Measurements from ENCODE around the gene SPRED2. TPM values are rescaled to one million over a fixed set of nuclear protein-coding genes. Genes with fewer than 3 reads are reported as not detected.

Gene SPRED2
- total and polyA plus RNA-seq, 2 of the 8 experiments (the other 6 are each of a cell fraction or from before 2014, with no cell fraction given) = 15.3 to 22.5 TPM

- H3K79me1 ChIP-seq (ENCODE audit: low read depth, low read length) = no peaks in the 10 kb centered on the region
- WGBS, 2 experiments (ENCODE audit: extremely low coverage in 1 of 2, insufficient coverage in 1 of 2, insufficient read length in 1 of 2, insufficient replicate concordance in 2 of 2, low coverage in 1 of 2, low lambda C conversion rate in 2 of 2, missing lambda C conversion rate in 1 of 2) = 78% methylated on average over 6 of the region's 6 CpGs; no CpG with 5 or more reads in 1 of the 2 experiments
- H3K4me3 ChIP-seq (ENCODE audit: extremely low read depth in 1 of 4, insufficient read depth in 2 of 4, low read depth in 3 of 4, low read length in 4 of 4) = no peak overlapping the region
- H3K4me1 ChIP-seq (replicated peaks in 1 of 4; ENCODE audit: control insufficient read depth in 3 of 4, insufficient read depth in 4 of 4, low read length in 3 of 4) = peaks cover 0 to 4% (median under 1%) of the 10 kb centered on the region in 4 experiments; a peak in 1 of 7 replicates
- no peak overlapping the region for H2BK120ac ChIP-seq (replicated peaks; ENCODE audit: low read depth, low read length)
- no peak overlapping the region for H4K8ac ChIP-seq (ENCODE audit: extremely low read depth, insufficient read depth, low read length)
- no peaks in the 10 kb centered on the region for H3K79me2 ChIP-seq (ENCODE audit: control insufficient read depth in 1 of 2, insufficient read depth in 2 of 2, low read length in 2 of 2)
- no peaks in the 10 kb centered on the region for H3K9me3 ChIP-seq (ENCODE audit: insufficient read depth in 2 of 2, low read depth in 1 of 2, low read length in 1 of 2)
- no peak overlapping the region for H2AK5ac ChIP-seq (ENCODE audit: low read depth, low read length)
- H2BK12ac ChIP-seq (ENCODE audit: low read depth, low read length) = no peak overlapping the region
- no peak overlapping the region for H2AFZ ChIP-seq (ENCODE audit: low read length)
- no peak overlapping the region for H3K27ac ChIP-seq (ENCODE audit: low read depth, low read length)
- H4K20me1 ChIP-seq (replicated peaks in 1 of 2; ENCODE audit: control insufficient read depth in 1 of 2, insufficient read depth in 2 of 2, low read length in 2 of 2) = peaks cover 0 to 1% of the 10 kb centered on the region in 2 experiments
- no peaks in the 10 kb centered on the region; a peak in 1 of 7 replicates for H3K27me3 ChIP-seq (replicated peaks in 1 of 4; ENCODE audit: control insufficient read depth in 3 of 4, extremely low read depth in 1 of 4, insufficient read depth in 3 of 4, low read length in 3 of 4)
- no peak for FAIRE-seq
- H3K23me2 ChIP-seq (ENCODE audit: low read depth, low read length) = no peaks in the 10 kb centered on the region
- no peak overlapping the region for H3K56ac ChIP-seq (replicated peaks; ENCODE audit: insufficient read length, low read depth, low read length)
- no peak overlapping the region for H2BK5ac ChIP-seq (ENCODE audit: low read depth, low read length)
- H3K4ac ChIP-seq (replicated peaks; ENCODE audit: insufficient read length, low read depth, low read length) = no peak overlapping the region
- H4K91ac ChIP-seq (replicated peaks; ENCODE audit: insufficient read length, low read length) = no peak overlapping the region
- no peak overlapping the region for H3K18ac ChIP-seq (ENCODE audit: extremely low read depth, low read length)
- no peak overlapping the region for H2BK15ac ChIP-seq (ENCODE audit: low read length)
- DNase-seq (ENCODE audit: low read depth in 1 of 2, low spot score in 2 of 2) = no peak
- no peak overlapping the region for H3K14ac ChIP-seq (ENCODE audit: insufficient read length)
- TF ChIP-seq CBX5 (IDR thresholded peaks at IDR 0.05; ENCODE audit: low read depth, low read length) (no peak), ASH2L (IDR thresholded peaks at IDR 0.05; ENCODE audit: low read length) (no peak), TBP (IDR thresholded peaks at IDR 0.05; ENCODE audit: low read depth, low read length) (no peak), SRF (IDR thresholded peaks at IDR 0.05; ENCODE audit: low read depth, low read length) (no peak), BCL11A (IDR thresholded peaks at IDR 0.05; ENCODE audit: low read depth in 2 of 2, low read length in 2 of 2) (no peak), EZH2 (IDR thresholded peaks at IDR 0.05; ENCODE audit: low read depth, low read length, severe bottlenecking) (no peak), HDAC2 (IDR thresholded peaks at IDR 0.05; ENCODE audit: borderline replicate concordance in 1 of 2, low read depth in 2 of 2, low read length in 2 of 2) (no peak), PHF8 (conservative IDR thresholded peaks at IDR 0.05; ENCODE audit: low read depth, low read length) (no peak), TCF12 (IDR thresholded peaks at IDR 0.05; ENCODE audit: low read depth, low read length) (no peak), ATF3 (IDR thresholded peaks at IDR 0.05; ENCODE audit: insufficient read depth, low read depth, low read length) (no peak), TEAD4 (IDR thresholded peaks at IDR 0.05; ENCODE audit: low read depth, low read length) (no peak), HDAC6 (IDR thresholded peaks at IDR 0.05; ENCODE audit: low read depth, low read length) (no peak), YY1 (IDR thresholded peaks at IDR 0.05; ENCODE audit: low read depth, low read length) (no peak), SIX5 (IDR thresholded peaks at IDR 0.05; ENCODE audit: low read depth, low read length) (no peak), JUND (IDR thresholded peaks at IDR 0.05; ENCODE audit: low read length) (no peak)
- POLR2A ChIA-PET (ENCODE audit: partially characterized antibody) = interaction anchor here (0.9 kb wide), 1 partner anchor 136 kb away, joined by 3 read pairs; no protein-coding TSS in a partner anchor
- H4K5ac ChIP-seq (ENCODE audit: insufficient read length, low read depth, low read length) = no peak overlapping the region
- no peak overlapping the region for H3K4me2 ChIP-seq (ENCODE audit: insufficient read depth in 1 of 2, low read depth in 2 of 2, low read length in 2 of 2)
- no peak overlapping the region for H3K23ac ChIP-seq (ENCODE audit: insufficient read length)
- CTCF ChIA-PET (ENCODE audit: partially characterized antibody) = interaction anchor here (0.8 to 2.0 kb wide), 8 partner anchors 15 to 280 kb away, joined by 3 to 5 read pairs (median 4); no protein-coding TSS in a partner anchor
- no peaks in the 10 kb centered on the region for H3K36me3 ChIP-seq (ENCODE audit: control insufficient read depth in 2 of 4, insufficient read depth in 4 of 4, low read length in 3 of 4)
- H2BK20ac ChIP-seq (ENCODE audit: low read length) = no peak overlapping the region
- no peak overlapping the region for H3K9ac ChIP-seq (replicated peaks in 1 of 4; ENCODE audit: extremely low read depth in 1 of 4, low read depth in 3 of 4, low read length in 3 of 4)
Measured at GRCh38 chr2:65294136-65294535, 138.3 kb downstream of the SPRED2 start.

Data from H1 (cell line).